Stimulated activated CD8-positive, alpha-beta memory T cell treated with anti-CD3 and anti-CD28 coated beads, Interleukin-4, amount 100 ng/mL, for 4 hours (primary cell): ENCODE measurements around the gene METRNL.

Experiments
- DNase-seq, 2 donors: peaks; one replicate each; pipeline ENCODE4 v3.0.0-alpha.2; 2020; ENCODE audit warnings: low read depth in 2 of 2, low spot score in 1 of 2

Gene METRNL

GRCh38 chr17:83089328-83090132 is 10.1 kb downstream of the METRNL start:
- DNase-seq = no peak

DNA sequence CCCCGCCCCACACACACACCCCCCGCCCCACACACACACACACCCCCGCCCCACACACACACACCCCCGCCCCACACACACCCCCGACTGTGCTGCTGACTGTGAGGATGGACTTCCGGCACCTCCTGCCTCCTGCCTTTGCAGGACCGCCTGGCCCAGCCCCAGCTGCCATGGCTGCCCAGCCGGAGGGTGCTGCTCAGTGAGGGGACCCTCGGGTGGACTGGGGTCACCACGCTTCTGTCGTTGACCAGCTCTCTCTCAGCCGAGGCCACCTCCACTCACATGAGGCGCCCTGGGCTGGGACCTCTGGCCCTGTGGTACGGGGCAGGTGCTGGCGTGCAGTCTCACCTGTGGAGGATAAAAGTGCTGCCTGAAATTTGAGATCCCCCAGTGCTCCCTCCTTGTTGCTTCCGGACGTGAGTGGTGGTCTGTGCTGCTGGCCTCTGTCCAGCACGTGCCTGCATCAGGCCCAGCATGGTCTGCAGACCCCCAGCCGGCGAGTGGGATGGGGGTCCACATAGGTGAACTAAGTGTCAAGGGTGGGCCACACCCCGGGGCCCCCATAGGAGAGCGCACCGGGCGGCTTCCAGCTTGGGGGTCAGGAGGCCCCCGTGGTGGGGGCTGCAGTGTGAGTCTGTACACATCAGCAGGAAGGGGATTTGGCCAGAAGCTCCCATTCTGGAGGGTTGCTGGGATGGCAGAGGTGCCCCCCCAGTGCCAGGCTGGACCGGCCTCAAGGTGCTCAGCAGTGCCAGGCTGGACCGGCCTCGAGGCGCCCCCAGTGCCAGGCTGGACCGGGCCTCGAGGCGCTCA is 11.2 kb downstream of the METRNL start:
- no peak for DNase-seq

GRCh38 chr17:83091257-83092141 is 12.1 kb downstream of the METRNL start:
- no peak for DNase-seq

- DNase-seq = no peak
Measured at GRCh38 chr17:83092186-83092585, 12.8 kb downstream of the METRNL start.

DNA sequence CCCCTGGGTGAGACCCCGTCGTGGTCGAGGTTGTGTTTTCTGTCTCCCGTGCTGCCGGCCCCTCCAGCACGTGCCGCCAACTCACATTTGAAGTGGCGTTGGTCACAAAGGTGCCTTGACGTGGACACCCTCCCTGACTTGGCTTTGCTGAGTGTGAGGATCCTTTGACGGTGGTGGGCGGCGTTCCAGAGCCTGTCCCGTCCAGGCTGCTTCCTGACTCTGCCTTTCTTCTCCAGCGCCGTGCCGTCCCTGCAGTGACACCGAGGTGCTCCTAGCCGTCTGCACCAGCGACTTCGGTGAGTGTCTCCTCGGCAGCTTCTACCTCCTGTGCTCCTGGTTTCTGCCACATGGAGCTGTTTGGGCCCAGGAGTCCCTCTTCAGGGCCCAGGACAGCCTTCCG is 13.5 kb downstream of the METRNL start:
- no peak for DNase-seq

DNA sequence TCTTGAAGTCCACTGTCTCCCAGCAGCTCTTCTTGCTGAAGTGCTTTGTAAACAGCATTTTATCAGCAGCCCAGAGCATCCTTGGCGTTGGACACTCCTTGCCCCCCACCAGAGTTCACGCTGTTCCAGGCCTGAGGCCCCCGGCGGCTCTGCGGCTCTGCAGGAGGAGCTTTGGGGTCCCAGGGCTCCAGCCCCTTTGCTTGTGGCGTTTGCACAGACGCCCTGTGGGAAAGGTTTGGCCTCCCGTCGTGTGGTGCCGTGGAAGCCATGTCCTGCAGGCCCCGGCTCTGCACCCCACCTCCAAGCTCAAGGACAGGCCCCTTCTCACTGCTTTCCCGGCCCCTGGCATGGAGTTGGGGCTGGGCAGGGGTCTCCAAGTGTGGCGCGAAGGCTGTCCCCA is 14.1 kb downstream of the METRNL start:
- DNase-seq = no peak

DNA sequence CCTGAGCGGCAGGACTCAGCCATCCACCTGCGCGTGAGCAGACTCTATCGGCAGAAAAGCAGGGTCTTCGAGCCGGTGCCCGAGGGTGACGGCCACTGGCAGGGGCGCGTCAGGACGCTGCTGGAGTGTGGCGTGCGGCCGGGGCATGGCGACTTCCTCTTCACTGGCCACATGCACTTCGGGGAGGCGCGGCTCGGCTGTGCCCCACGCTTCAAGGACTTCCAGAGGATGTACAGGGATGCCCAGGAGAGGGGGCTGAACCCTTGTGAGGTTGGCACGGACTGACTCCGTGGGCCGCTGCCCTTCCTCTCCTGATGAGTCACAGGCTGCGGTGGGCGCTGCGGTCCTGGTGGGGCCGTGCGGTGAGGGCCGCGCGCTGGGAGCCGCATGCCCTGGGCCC is 14.9 kb downstream of the METRNL start:
- DNase-seq = no peak

DNA sequence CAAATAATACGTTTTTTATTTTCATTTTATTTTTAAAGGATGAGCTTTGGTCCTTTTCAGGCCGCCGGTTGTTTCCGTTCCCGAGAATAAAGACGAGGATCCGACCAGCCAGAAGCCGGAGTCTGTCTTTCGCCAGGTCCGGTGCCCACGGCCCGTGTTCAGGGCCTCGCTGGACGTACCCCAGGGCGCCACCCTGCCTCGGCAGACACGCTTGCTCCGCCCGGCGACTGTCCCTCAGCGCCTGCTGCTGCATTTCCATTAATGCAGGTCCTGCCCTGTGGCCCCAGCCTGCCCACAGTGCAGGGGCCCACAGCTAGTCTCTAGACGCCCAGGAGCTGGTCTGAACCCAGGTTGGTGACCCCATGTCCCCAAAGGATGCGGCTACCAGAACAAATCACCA is 15.6 kb downstream of the METRNL start:
- DNase-seq = no peak

DNA sequence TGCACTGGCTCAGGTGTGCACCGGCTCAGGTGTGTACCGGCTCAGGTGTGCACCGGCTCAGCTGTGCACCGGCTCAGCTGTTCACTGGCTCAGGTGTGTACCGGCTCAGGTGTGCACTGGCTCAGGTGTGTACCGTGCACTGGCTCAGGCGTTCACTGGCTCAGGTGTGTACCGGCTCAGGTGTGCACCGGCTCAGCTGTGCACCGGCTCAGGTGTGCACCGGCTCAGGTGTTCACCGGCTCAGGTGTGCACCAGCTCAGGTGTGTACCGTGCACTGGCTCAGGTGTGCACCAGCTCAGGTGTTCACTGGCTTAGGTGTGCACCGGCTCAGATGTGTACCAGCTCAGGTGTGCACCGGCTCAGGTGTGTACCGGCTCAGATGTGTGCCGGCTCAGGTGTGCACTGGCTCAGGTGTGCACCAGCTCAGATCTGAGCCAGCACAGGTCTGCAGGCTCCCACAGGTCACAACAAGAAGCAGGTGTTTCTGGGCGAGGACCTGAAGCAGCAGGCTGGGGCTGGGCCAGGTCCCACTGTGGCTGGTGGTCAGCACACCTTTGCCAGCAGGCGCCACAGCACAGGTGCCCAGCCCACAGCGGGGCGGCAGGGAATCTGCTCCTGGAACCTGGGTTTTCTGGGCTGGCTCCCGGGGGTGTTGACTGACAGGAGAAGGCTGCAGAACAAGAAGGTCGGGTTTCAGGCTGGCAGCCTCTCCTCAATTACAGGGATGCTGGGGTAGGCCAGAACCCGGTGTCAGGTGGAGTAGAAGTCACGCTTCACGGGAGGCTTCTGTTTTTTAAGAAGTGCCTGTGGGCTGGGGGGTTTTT is 17.2 kb downstream of the METRNL start:
- no peak for DNase-seq

DNA sequence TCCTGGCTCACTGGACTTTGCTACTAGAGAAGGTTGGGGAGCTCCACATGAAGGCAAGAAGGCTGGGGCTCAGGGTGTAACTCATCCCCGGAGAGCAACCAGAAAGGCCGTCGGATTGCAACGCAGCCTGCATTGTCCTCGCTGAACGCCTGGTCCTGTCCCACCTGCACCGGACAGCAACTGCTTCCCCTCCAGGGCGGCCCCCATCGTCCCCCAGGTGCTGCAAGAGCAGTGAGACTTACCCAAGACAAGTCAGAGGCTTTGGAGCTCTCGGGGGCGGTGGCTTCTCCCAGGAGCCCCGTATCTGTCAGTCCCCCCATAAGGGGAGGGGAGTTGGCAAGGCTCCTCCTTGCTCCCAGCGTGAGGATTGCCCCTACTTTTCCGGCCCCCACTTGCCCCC is 18.4 kb downstream of the METRNL start:
- no peak for DNase-seq

DNA sequence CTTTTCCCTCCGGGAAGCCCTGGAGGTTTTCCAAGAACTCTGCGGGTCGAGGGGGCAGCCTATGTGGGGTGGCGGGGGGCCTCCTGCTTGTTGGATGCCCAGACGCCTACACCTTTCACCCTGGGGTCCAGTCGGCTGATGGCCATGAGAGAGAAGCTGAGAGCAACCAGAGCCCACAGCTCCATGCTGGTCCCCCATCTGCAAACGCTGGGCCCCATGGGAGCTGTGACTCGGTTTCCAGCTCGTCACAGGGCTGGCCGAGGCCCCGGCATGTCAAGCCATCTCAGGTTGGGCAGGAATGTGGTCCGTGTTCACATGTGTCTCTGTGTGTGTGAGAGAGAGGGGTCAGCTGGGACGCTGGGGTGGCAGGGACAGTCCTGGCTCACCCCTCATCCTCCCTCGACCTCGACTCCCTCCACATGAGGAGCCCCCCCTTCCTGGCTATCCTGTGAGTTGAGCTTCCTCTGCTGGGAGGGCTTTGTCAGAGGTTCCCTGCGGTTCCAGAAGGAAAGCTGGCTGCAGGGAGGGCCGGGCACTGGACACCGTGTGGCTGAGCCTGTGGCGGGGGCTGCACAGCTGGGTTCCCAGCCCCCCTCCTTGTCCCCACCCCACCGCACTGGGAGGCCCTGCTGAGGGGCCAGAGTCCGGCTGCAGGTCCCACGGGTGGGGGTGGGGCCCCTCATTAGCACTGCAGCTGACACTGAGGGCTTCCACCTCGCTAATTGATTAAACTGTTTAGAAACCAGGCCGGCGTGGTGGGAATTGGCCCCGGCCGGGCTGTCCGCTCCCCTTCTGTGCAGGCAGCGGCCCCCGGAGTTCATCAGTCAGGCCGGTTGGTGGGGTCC is 19.1 kb downstream of the METRNL start:
- no peak for DNase-seq

- no peak for DNase-seq
Measured at GRCh38 chr17:83099086-83099555, 19.7 kb downstream of the METRNL start.

GRCh38 chr17:83099570-83100181 is 20.3 kb downstream of the METRNL start:
- no peak for DNase-seq

GRCh38 chr17:83100220-83100852 is 20.9 kb downstream of the METRNL start:
- DNase-seq = no peak

GRCh38 chr17:83100853-83101391 is 21.5 kb downstream of the METRNL start:
- DNase-seq = no peak

- DNase-seq = no peak
Measured at GRCh38 chr17:83101805-83102480, 22.5 kb downstream of the METRNL start.

DNA sequence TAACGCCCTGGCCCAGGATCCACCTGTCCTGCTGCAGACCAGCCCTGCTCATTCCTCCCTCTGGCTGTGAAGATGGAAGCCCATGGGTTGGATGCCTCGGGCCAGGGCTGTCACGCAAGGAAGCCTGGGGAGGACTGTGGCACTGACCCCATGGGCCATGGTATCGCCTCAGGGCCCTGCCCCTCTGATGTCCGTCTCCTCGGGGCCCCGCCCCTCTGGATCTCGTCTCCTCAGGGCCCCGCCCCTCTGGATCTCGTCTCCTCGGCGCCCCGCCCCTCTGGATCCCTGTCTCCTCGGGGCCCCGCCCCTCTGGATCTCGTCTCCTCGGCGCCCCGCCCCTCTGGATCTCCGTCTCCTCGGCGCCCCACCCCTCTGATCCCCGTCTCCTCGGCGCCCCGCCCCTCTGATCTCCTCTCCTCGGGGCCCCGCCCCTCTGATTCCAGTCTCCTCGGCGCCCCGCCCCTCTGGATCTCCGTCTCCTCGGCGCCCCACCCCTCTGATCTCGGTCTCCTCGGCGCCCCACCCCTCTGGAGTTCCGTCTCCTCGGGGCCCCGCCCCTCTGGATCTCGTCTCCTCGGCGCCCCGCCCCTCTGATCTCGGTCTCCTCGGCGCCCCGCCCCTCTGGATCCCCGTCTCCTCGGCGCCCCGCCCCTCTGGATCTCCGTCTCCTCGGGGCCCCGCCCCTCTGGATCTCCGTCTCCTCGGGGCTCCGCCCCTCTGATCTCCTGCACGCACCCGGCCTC is 24.0 kb downstream of the METRNL start:
- DNase-seq = no peak
